Mucosa of rectum (tissue), 2 donors: Measurements from ENCODE around the gene S1PR3.

Source experiments
- H3K27ac ChIP-seq, 2 donors: one replicate each; pipeline ENCODE4 v1.7.0; 2013; ENCODE audit warnings: inconsistent platforms in 2 of 2, low read depth in 2 of 2, low read length in 2 of 2
- H3K27me3 ChIP-seq, 2 donors: one replicate each; pipeline ENCODE4 v1.7.0; 2013; ENCODE audit warnings: low read length in 2 of 2; ENCODE audit not compliant: control insufficient read depth in 2 of 2, insufficient read depth in 2 of 2
- H3K36me3 ChIP-seq, 2 donors: one replicate each; pipeline ENCODE4 v1.7.0; 2013; ENCODE audit warnings: low read length in 2 of 2; ENCODE audit not compliant: control insufficient read depth in 2 of 2, insufficient read depth in 2 of 2
- H3K4me1 ChIP-seq, 2 donors: one replicate each; pipeline ENCODE4 v1.7.0; 2013; ENCODE audit warnings: low read length in 2 of 2, mild to moderate bottlenecking in 1 of 2; ENCODE audit not compliant: control insufficient read depth in 2 of 2, insufficient read depth in 2 of 2
- H3K4me3 ChIP-seq, 2 donors: one replicate each; pipeline ENCODE4 v1.7.0; 2013; ENCODE audit warnings: low read length in 2 of 2
- H3K9ac ChIP-seq, 2 donors: one replicate each; pipeline ENCODE4 v1.7.0; 2013; ENCODE audit warnings: low read length in 2 of 2, low read depth in 1 of 2, mild to moderate bottlenecking in 1 of 2
- H3K9me3 ChIP-seq, 2 donors: one replicate each; pipeline ENCODE4 v1.7.0; 2013; ENCODE audit warnings: low read length in 2 of 2; ENCODE audit not compliant: control insufficient read depth in 2 of 2
- donor health status: healthy.
- donor health status: Normal muscosa, but diverticular disease.

S1PR3 gene

GRCh38 chr9:88969646-88970373, 21.5 kb upstream of the S1PR3 start:
- no peaks in the 10 kb centered on the region for H3K36me3 ChIP-seq
- H3K27ac ChIP-seq, result no peak overlapping the region
- no peaks in the 10 kb centered on the region for H3K4me1 ChIP-seq
- H3K27me3 ChIP-seq, result no peaks in the 10 kb centered on the region
- H3K9ac ChIP-seq, result no peak overlapping the region
- no peak overlapping the region for H3K4me3 ChIP-seq
- no peaks in the 10 kb centered on the region for H3K9me3 ChIP-seq

- no peak overlapping the region for H3K4me3 ChIP-seq
Measured at GRCh38 chr9:88971131-88971960, 19.9 kb upstream of the S1PR3 start.

GRCh38 chr9:88972401-88972800, 18.9 kb upstream of the S1PR3 start:
- H3K27ac ChIP-seq, result no peak overlapping the region
- H3K9ac ChIP-seq, result no peak overlapping the region
- no peaks in the 10 kb centered on the region for H3K27me3 ChIP-seq
- no peak overlapping the region for H3K4me3 ChIP-seq
- no peaks in the 10 kb centered on the region for H3K36me3 ChIP-seq
- no peaks in the 10 kb centered on the region for H3K4me1 ChIP-seq
- no peaks in the 10 kb centered on the region for H3K9me3 ChIP-seq

More at GRCh38 chr9:88971131-88971960, 19.9 kb upstream of the S1PR3 start:
- H3K27me3 ChIP-seq, result no peaks in the 10 kb centered on the region
- no peaks in the 10 kb centered on the region for H3K9me3 ChIP-seq
- no peak overlapping the region for H3K27ac ChIP-seq
- H3K9ac ChIP-seq, result no peak overlapping the region
- no peaks in the 10 kb centered on the region for H3K36me3 ChIP-seq
- H3K4me1 ChIP-seq, result no peaks in the 10 kb centered on the region

- H3K36me3 ChIP-seq, result no peaks in the 10 kb centered on the region
- H3K27ac ChIP-seq, result no peak overlapping the region
- H3K9me3 ChIP-seq, result no peaks in the 10 kb centered on the region
- H3K27me3 ChIP-seq, result no peaks in the 10 kb centered on the region
- H3K4me1 ChIP-seq, result no peaks in the 10 kb centered on the region
- no peak overlapping the region for H3K4me3 ChIP-seq
- H3K9ac ChIP-seq, result no peak overlapping the region
Measured at GRCh38 chr9:88973281-88974045, 17.8 kb upstream of the S1PR3 start.

GRCh38 chr9:88974641-88975040, 16.6 kb upstream of the S1PR3 start:
- Histone ChIP-seq H3K27ac (no peak overlapping the region), H3K4me1 (peaks cover 0 to 2% of the 10 kb centered on the region in 2 donors), H3K9ac (no peak overlapping the region), H3K4me3 (no peak overlapping the region), H3K36me3 (no peaks in the 10 kb centered on the region), H3K9me3 (no peaks in the 10 kb centered on the region), H3K27me3 (no peaks in the 10 kb centered on the region)

GRCh38 chr9:88975966-88976889, 15.0 kb upstream of the S1PR3 start:
- Histone ChIP-seq H3K27me3 (no peaks in the 10 kb centered on the region), H3K9me3 (no peaks in the 10 kb centered on the region), H3K9ac (no peak overlapping the region), H3K36me3 (no peaks in the 10 kb centered on the region), H3K27ac (no peak overlapping the region), H3K4me1 (peaks cover 0 to 2% of the 10 kb centered on the region in 2 donors), H3K4me3 (no peak overlapping the region)

- no peaks in the 10 kb centered on the region for H3K36me3 ChIP-seq
- H3K9ac ChIP-seq, result no peak overlapping the region
- H3K4me1 ChIP-seq, result peaks cover 0 to 2% of the 10 kb centered on the region in 2 donors
- no peaks in the 10 kb centered on the region for H3K27me3 ChIP-seq
- no peak overlapping the region for H3K27ac ChIP-seq
- no peaks in the 10 kb centered on the region for H3K9me3 ChIP-seq
- no peak overlapping the region for H3K4me3 ChIP-seq
Measured at GRCh38 chr9:88976890-88977257, 14.4 kb upstream of the S1PR3 start.

- Histone ChIP-seq H3K4me1 (peaks cover 0 to 2% of the 10 kb centered on the region in 2 donors), H3K36me3 (no peaks in the 10 kb centered on the region), H3K4me3 (no peak overlapping the region), H3K27me3 (no peaks in the 10 kb centered on the region), H3K9me3 (no peaks in the 10 kb centered on the region), H3K27ac (no peak overlapping the region), H3K9ac (no peak overlapping the region)
Measured at GRCh38 chr9:88978034-88978433, 13.2 kb upstream of the S1PR3 start.

- H3K4me1 ChIP-seq, result peaks cover 0 to 2% of the 10 kb centered on the region in 2 donors
- H3K9me3 ChIP-seq, result no peaks in the 10 kb centered on the region
- H3K9ac ChIP-seq, result no peak overlapping the region
- no peak overlapping the region for H3K4me3 ChIP-seq
- no peaks in the 10 kb centered on the region for H3K36me3 ChIP-seq
- no peak overlapping the region for H3K27ac ChIP-seq
- no peaks in the 10 kb centered on the region for H3K27me3 ChIP-seq
Measured at GRCh38 chr9:88979021-88979420, 12.2 kb upstream of the S1PR3 start.
